Activated T-cell treated with anti-CD3 and anti-CD28 coated beads, Interleukin-2, amount 50 U/mL, for 24 hours (primary cell): Measurements from ENCODE around the gene KRTAP9-6.
"Not testable (repeated sequence)": the region's sequence is repeated elsewhere in the genome, so short reads cannot be mapped to it uniquely, and the experiment has no call there.

ENCODE experiments used
- DNase-seq: peaks from one replicate; pipeline ENCODE4 v3.0.0-alpha.2; 2020
- H3K27ac Mint-ChIP-seq: 2 replicates; pipeline ENCODE4 v1.8.0; 2020; ENCODE audit warnings: mild to moderate bottlenecking, mixed read lengths
- H3K27me3 Mint-ChIP-seq: 2 replicates; pipeline ENCODE4 v1.8.0; 2020; ENCODE audit warnings: mixed read lengths
- H3K36me3 Mint-ChIP-seq: 2 replicates; pipeline ENCODE4 v1.8.0; 2020; ENCODE audit warnings: low read depth, mixed read lengths
- H3K4me1 Mint-ChIP-seq: 2 replicates; pipeline ENCODE4 v1.8.0; 2020; ENCODE audit warnings: low read depth, mixed read lengths
- H3K4me3 Mint-ChIP-seq: 2 replicates; pipeline ENCODE4 v1.8.0; 2020; ENCODE audit warnings: mild to moderate bottlenecking, moderate library complexity, mixed read lengths
- H3K9me3 Mint-ChIP-seq: 2 replicates; pipeline ENCODE4 v1.8.0; 2020; ENCODE audit warnings: mixed read lengths

The KRTAP9-6 gene, protein sequence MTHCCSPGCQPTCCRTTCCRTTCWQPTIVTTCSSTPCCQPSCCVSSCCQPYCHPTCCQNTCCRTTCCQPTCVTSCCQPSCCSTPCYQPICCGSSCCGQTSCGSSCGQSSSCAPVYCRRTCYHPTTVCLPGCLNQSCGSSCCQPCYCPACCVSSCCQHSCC

DNA sequence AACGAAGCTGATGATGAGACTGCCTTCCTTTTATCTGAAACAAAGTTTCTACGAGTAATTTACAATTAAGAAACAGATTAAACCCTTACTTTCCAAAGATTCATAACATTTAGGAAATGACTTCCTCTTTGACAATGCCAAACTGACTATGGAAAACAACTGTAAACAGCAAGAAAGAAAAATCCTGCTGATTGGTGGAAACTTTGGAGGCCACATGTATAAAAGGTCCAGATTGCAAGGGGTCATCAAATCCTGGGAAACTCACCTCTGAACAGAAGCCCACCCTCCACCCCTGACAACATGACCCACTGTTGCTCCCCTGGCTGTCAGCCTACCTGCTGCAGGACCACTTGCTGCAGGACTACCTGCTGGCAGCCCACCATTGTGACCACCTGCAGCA, at the start of gene KRTAP9-6:
TSS of gene KRTAP9-6 (plus strand) at position 301 of the 400 bp plus-strand sequence. CDS start at position 301, 0 bp downstream.
- peaks cover 47% of the 10 kb centered on the region for H3K27me3 Mint-ChIP-seq
- no peak for DNase-seq
- H3K9me3 Mint-ChIP-seq: no peaks in the 10 kb centered on the region
- H3K36me3 Mint-ChIP-seq: no peaks in the 10 kb centered on the region
- no peak within 1 kb of the TSS for H3K27ac Mint-ChIP-seq
- H3K4me3 Mint-ChIP-seq: no peak within 1 kb of the TSS
- no peaks in the 10 kb centered on the region for H3K4me1 Mint-ChIP-seq

DNA sequence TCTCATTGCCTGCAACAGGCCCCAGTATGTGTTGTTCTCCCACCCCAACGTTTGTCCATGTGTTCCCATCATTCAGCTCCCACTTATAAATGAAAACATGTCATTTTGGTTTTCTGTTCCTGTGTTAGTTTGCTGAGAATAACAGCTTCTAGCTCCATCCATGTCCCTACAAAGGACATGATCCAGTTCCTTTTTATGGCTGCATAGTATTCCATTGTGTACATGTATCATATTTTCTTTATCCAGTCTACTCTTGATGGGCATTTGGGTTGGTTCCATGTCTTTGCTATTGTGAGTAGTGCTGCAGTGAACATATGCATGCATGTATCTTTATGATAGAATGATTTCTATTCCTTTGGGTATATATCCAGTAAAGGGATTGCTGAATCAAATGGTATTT, 49.5 kb upstream of the KRTAP9-6 start:
- Mint-ChIP-seq H3K4me3 (no peak overlapping the region), H3K27me3 (peaks cover 26% of the 10 kb centered on the region), H3K27ac (no peak overlapping the region), H3K36me3 (no peaks in the 10 kb centered on the region), H3K9me3 (peaks cover 3% of the 10 kb centered on the region), H3K4me1 (peaks cover 4% of the 10 kb centered on the region)
- DNase-seq: no peak

DNA sequence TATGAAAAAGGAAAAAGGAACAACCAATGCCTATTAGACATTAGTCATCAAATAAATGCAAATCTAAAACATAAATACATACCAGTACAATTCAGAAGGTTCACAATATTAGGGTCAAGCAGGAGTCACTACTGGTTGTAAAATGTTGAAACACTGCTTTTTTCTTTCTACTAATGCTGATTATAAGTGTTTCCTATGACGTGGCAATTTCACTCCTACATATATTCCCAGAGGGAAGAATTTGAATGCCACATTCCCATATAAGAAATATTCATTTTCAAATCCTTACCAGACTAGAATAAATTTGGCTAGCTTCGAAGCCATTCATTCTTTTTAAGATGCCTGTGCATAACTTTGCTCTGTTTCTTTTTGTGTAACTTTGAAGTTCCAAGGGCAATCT, 41.4 kb upstream of the KRTAP9-6 start:
- no peak for DNase-seq
- Mint-ChIP-seq H3K4me3 (no peak overlapping the region), H3K4me1 (no peaks in the 10 kb centered on the region), H3K27me3 (peaks cover 11% of the 10 kb centered on the region), H3K36me3 (no peaks in the 10 kb centered on the region), H3K9me3 (peaks cover 3% of the 10 kb centered on the region), H3K27ac (no peak overlapping the region)

DNA sequence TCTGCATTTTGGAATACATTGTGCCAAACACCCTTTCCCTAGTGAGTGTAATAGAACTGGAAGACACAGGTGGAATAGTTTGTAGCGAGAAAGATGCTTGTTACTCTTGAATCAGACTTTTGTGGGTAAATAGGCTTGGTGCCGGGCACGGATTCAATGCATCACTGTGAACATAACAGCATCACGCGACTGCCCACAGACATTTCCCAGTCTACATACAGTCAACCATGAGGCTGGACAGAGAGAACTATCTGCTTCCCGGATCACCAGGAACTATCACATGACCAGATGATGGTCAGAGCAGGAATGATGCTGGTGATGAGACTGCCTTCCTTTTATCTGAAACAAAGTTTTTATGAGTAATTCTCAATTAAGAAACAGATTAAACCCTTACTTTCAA, 39.1 kb upstream of the KRTAP9-6 start:
- no peak overlapping the region for H3K4me3 Mint-ChIP-seq
- H3K9me3 Mint-ChIP-seq: no peaks in the 10 kb centered on the region
- H3K36me3 Mint-ChIP-seq: no peaks in the 10 kb centered on the region
- H3K27ac Mint-ChIP-seq: no peak overlapping the region
- H3K4me1 Mint-ChIP-seq: no peaks in the 10 kb centered on the region
- no peak for DNase-seq
- peaks cover 11% of the 10 kb centered on the region for H3K27me3 Mint-ChIP-seq

DNA sequence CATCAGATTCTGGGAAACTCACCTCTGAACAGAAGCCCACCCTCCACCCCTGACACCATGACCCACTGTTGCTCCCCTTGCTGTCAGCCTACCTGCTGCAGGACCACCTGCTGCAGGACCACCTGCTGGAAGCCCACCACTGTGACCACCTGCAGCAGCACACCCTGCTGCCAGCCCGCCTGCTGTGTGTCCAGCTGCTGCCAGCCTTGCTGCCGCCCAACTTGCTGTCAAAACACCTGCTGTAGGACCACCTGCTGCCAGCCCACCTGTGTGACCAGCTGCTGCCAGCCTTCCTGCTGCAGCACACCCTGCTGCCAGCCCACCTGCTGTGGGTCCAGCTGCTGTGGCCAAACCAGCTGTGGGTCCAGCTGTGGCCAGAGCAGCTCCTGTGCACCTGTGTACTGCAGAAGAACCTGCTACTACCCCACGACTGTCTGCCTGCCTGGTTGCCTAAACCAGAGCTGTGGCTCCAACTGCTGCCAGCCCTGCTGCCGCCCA, 38.5 kb upstream of the KRTAP9-6 start, which contains the start of gene KRTAP9-2:
TSS of gene KRTAP9-2 (plus strand) at position 51 of the 498 bp plus-strand sequence. CDS start at position 58, 7 bp downstream.
- not testable (repeated sequence) for H3K27ac Mint-ChIP-seq, H3K4me1 Mint-ChIP-seq, DNase-seq, H3K9me3 Mint-ChIP-seq, H3K4me3 Mint-ChIP-seq, H3K36me3 Mint-ChIP-seq
- peaks cover 11% of the 10 kb centered on the region for H3K27me3 Mint-ChIP-seq

DNA sequence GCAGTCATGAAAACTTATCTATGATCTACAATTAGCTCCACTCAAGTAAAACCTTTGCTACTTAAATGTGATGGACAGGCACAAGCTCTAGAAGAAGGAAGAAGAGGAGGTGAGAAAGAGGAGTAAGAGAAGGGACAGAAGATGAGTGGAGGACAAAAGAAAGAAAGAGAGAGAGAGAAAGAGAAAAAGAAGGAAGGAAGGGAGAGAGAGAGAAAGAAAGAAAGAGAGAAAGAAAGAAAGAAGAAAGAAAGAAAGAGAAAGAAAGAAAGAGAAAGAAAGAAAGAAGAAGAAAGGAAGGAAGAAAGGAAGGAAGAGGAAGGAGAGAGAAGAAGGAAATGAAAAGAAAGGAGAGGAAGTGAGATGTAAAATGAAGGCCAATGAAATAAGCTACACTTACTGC, 35.1 kb upstream of the KRTAP9-6 start:
- Mint-ChIP-seq H3K27ac (no peak overlapping the region), H3K36me3 (no peaks in the 10 kb centered on the region)
- no peak for DNase-seq

DNA sequence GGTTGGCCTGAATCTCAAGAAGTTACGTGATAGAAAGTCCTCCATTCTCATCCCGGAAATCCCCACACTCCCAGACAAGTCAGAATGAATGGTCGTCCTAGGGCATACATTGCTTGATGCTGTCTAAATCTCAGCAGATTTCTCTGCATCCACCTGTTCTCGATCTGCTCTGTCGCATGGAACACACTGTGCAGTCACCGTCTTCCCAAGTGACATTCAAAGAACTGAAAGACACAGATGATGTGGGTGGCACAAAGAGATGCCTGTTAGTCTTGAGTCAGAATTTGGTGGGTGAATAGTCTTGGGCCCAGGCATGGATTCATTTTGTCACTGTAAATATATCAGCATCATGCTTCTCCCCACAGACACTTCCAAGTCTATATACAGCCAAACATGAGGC, 33.4 kb upstream of the KRTAP9-6 start:
- Mint-ChIP-seq H3K27me3 (peaks cover under 1% of the 10 kb centered on the region), H3K36me3 (no peaks in the 10 kb centered on the region), H3K4me1 (no peaks in the 10 kb centered on the region), H3K4me3 (no peak overlapping the region), H3K9me3 (no peaks in the 10 kb centered on the region), H3K27ac (no peak overlapping the region)
- no peak for DNase-seq

More for the DNA sequence above, 35.1 kb upstream of the KRTAP9-6 start:
- H3K9me3 Mint-ChIP-seq: no peaks in the 10 kb centered on the region
- no peak overlapping the region for H3K4me3 Mint-ChIP-seq
- H3K27me3 Mint-ChIP-seq: peaks cover 11% of the 10 kb centered on the region
- H3K4me1 Mint-ChIP-seq: no peaks in the 10 kb centered on the region

DNA sequence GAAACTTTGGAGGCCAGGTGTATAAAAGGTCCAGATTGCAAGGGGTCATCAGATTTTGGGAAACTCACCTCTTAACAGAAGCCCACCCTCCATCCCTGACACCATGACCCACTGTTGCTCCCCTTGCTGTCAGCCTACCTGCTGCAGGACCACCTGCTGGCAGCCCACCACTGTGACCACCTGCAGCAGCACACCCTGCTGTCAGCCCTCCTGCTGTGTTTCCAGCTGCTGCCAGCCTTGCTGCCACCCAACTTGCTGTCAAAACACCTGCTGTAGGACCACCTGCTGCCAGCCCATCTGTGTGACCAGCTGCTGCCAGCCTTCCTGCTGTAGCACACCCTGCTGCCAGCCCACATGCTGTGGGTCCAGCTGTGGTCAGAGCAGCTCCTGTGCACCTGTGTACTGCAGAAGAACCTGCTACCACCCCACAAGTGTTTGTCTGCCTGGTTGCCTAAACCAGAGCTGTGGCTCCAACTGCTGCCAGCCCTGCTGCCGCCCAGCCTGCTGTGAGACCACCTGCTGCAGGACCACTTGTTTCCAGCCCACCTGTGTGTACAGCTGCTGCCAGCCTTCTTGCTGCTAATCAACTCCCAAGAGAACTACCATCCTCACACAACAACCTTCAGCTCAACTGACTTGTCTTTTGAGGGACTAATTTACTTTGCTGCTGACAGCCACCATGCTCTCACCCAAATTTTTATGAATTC, 32.6 kb upstream of the KRTAP9-6 start, which contains the start of gene KRTAP9-3:
TSS of gene KRTAP9-3 (plus strand) at position 51 of the 707 bp plus-strand sequence. CDS start at position 104, 53 bp downstream.
- not testable (repeated sequence) for H3K27me3 Mint-ChIP-seq, H3K4me1 Mint-ChIP-seq, DNase-seq, H3K9me3 Mint-ChIP-seq, H3K27ac Mint-ChIP-seq, H3K4me3 Mint-ChIP-seq, H3K36me3 Mint-ChIP-seq

DNA sequence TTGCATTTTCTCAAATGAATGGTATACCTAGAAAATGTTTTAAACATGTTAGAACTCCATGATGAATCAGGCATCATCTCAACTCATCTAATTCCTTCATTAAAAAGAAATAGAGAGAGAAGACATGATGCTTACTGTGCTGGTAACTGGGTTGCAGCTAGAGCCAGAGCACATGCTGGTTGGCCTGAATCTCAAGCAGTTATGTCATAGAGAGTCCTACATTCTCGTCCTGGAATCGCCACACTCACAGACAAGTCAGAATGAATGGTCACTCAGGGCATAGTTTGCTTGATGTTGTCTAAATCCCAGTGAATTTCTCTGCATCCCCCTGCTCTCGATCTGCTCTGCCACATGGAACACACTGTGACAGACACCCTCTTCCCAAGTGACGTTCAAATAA, 28.1 kb upstream of the KRTAP9-6 start:
- H3K27me3 Mint-ChIP-seq, H3K4me3 Mint-ChIP-seq, H3K36me3 Mint-ChIP-seq, H3K9me3 Mint-ChIP-seq, H3K27ac Mint-ChIP-seq, DNase-seq, H3K4me1 Mint-ChIP-seq: not testable (repeated sequence)

DNA sequence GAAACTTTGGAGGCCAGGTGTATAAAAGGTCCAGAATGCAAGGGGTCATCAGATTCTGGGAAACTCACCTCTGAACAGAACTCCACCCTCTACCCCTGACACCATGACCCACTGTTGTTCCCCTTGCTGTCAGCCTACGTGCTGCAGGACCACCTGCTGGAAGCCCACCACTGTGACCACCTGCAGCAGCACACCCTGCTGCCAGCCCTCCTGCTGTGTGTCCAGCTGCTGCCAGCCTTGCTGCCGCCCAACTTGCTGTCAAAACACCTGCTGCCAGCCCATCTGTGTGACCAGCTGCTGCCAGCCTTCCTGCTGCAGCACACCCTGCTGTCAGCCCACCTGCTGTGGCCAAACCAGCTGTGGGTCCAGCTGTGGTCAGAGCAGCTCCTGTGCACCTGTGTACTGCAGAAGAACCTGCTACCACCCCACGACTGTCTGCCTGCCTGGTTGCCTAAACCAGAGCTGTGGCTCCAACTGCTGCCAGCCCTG, 27.2 kb upstream of the KRTAP9-6 start, which contains the start of gene KRTAP9-8:
TSS of gene KRTAP9-8 (plus strand) at position 51 of the 489 bp plus-strand sequence. CDS start at position 104, 53 bp downstream.
- not testable (repeated sequence) for H3K4me3 Mint-ChIP-seq, H3K9me3 Mint-ChIP-seq, H3K4me1 Mint-ChIP-seq, H3K36me3 Mint-ChIP-seq, DNase-seq, H3K27ac Mint-ChIP-seq, H3K27me3 Mint-ChIP-seq

DNA sequence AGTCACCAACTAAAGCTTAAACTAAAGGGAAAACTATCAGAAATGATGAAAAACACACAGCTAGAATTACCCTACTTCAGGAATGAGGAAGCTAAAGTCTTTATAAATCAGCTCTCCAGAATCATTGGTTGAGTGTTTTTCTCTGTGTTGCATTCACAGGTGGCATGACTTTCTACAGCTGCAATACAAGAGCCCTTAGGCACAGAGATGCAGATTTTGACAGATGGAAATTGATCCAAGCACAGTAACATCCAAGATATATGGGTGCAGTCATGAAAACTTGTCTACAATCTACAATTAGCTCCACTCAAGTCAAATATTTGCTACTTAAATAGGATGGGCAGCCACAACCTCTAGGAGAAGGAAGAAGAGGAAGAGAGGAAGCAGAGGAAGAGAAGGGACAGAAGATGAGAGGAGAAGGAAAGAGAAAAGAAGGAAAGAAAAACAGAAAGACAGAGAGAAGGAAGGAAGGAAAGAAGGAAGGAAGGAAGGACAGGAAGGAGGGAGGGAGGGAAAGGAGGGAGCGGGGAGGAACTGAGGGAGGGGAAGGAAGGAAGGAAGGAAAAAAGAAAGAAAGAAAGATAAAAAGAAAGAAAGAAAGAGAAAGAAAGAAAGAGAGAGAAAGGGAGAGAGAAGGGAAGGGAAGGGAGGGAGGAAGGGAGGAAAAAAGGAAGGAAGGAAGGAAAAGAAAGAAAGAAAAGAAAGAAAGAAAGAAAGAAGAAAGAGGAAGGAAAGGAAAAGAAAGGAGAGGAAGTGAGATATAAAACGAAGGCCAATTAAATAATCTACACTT, 18.0 kb upstream of the KRTAP9-6 start:
- not testable (repeated sequence) for DNase-seq, H3K9me3 Mint-ChIP-seq, H3K27ac Mint-ChIP-seq, H3K27me3 Mint-ChIP-seq, H3K4me3 Mint-ChIP-seq, H3K4me1 Mint-ChIP-seq, H3K36me3 Mint-ChIP-seq

DNA sequence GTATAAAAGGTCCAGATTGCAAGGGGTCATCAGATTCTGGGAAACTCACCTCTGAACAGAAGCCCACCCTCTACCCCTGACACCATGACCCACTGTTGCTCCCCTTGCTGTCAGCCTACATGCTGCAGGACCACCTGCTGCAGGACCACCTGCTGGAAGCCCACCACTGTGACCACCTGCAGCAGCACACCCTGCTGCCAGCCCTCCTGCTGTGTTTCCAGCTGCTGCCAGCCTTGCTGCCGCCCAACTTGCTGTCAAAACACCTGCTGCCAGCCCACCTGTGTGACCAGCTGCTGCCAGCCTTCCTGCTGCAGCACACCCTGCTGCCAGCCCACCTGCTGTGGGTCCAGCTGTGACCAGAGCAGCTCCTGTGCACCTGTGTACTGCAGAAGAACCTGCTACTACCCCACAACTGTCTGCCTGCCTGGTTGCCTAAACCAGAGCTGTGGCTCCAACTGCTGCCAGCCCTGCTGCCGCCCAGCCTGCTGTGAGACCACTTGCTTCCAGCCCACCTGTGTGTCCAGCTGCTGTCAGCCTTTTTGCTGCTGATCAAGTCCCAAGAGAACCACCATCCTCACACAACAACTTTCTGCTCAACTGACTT, 15.4 kb upstream of the KRTAP9-6 start, which contains the start of gene KRTAP9-4:
TSS of gene KRTAP9-4 (plus strand) at position 51 of the 604 bp plus-strand sequence. CDS start at position 85, 34 bp downstream.
- H3K4me1 Mint-ChIP-seq, H3K9me3 Mint-ChIP-seq, DNase-seq, H3K27ac Mint-ChIP-seq, H3K36me3 Mint-ChIP-seq, H3K4me3 Mint-ChIP-seq, H3K27me3 Mint-ChIP-seq: not testable (repeated sequence)

DNA sequence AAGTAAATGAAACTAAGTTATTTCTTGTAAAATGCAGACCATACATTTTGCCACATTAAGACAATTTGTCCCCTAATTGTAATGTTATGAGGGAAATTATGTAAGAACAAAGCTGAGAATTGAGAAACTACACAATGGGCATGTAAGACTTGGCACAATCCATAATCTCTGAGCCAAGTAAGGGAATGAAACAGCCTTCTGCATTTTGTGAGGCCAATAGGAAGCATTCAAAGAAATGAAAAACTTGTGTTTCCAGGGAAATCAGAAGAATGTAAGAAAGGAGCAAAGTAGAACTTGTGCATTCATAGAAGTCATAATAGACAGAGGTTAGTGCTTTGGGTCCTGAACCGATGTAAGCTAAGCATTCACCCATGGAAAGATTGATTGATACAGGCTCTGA, 13.9 kb upstream of the KRTAP9-6 start:
- Mint-ChIP-seq H3K9me3 (no peaks in the 10 kb centered on the region), H3K36me3 (no peaks in the 10 kb centered on the region), H3K4me3 (no peak overlapping the region), H3K27ac (no peak overlapping the region), H3K27me3 (peaks cover 6% of the 10 kb centered on the region), H3K4me1 (no peaks in the 10 kb centered on the region)
- no peak for DNase-seq

DNA sequence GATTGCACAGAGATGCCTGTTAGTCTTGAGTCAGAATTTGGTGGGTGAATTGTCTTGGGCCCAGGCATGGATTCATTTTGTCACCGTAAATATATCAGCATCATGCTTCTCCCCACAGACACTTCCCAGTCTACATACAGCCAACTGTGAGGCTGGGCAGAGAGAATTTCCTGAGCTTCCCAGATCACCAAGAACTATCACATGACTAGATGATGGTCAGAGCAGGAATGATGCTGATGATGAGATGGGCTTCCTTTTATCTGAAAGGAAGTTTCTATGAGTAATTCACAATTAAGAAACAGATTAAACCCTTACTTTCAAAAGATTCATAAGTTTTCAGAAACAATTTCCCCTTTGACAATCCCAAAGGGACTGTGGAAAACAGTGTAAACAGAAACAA, 10.3 kb upstream of the KRTAP9-6 start:
- no peaks in the 10 kb centered on the region for H3K4me1 Mint-ChIP-seq
- no peaks in the 10 kb centered on the region for H3K9me3 Mint-ChIP-seq
- H3K27ac Mint-ChIP-seq: no peak overlapping the region
- H3K36me3 Mint-ChIP-seq: no peaks in the 10 kb centered on the region
- H3K27me3 Mint-ChIP-seq: peaks cover 29% of the 10 kb centered on the region
- no peak overlapping the region for H3K4me3 Mint-ChIP-seq
- DNase-seq: no peak
